ENCODE measurements around the gene COL27A1.

GRCh38 chr9:114303977-114304376, 148.6 kb downstream of the COL27A1 start:
- TF ChIP-seq, protein P1, sequence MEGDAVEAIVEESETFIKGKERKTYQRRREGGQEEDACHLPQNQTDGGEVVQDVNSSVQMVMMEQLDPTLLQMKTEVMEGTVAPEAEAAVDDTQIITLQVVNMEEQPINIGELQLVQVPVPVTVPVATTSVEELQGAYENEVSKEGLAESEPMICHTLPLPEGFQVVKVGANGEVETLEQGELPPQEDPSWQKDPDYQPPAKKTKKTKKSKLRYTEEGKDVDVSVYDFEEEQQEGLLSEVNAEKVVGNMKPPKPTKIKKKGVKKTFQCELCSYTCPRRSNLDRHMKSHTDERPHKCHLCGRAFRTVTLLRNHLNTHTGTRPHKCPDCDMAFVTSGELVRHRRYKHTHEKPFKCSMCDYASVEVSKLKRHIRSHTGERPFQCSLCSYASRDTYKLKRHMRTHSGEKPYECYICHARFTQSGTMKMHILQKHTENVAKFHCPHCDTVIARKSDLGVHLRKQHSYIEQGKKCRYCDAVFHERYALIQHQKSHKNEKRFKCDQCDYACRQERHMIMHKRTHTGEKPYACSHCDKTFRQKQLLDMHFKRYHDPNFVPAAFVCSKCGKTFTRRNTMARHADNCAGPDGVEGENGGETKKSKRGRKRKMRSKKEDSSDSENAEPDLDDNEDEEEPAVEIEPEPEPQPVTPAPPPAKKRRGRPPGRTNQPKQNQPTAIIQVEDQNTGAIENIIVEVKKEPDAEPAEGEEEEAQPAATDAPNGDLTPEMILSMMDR (conservative IDR thresholded peaks at IDR 0.05): no peak
- no peak for TF ChIP-seq ZFX (IDR thresholded peaks at IDR 0.05)

All from C4-2B (cell line).